D721Med (cell line): ENCODE data around the gene HTT-AS.

Experiments used
- DNase-seq: peaks from one replicate; pipeline ENCODE4 v3.0.0; 2011; ENCODE audit warnings: low spot score; ENCODE audit not compliant: insufficient read length
- FAIRE-seq: peaks from 2 replicates; lab custom pipeline; 2011; peaks lifted over from hg19 to GRCh38; lab: Jason Lieb, UNC
- TF ChIP-seq, protein P1 (sequence below): IDR thresholded peaks from 2 replicates; pipeline ENCODE4 v1.5.1; 2012; ENCODE audit warnings: mild to moderate bottlenecking, control low read depth; ENCODE audit not compliant: insufficient read depth; ENCODE audit errors: missing control alignments

Gene HTT-AS

DNA sequence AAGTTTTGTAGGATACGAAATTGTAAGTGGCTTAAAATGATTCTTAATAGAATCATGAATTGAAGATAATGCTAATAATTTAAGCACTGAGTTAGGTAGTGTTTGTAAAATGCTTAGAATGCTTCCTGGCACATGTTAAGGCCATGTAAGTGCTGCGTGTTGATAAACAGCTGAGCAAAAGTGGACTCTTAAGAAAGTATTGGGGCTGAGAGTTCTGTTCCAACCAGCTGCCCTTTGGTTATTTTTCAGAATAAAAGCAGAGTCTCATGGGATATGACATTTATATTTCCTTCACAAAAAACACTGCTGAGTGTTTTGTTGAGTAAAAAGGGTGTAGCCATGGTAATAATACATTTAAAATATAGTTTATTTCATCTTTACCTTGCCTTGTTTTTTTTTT is 42.6 kb upstream of the HTT-AS start:
- no peak for FAIRE-seq
- TF ChIP-seq, protein P1, sequence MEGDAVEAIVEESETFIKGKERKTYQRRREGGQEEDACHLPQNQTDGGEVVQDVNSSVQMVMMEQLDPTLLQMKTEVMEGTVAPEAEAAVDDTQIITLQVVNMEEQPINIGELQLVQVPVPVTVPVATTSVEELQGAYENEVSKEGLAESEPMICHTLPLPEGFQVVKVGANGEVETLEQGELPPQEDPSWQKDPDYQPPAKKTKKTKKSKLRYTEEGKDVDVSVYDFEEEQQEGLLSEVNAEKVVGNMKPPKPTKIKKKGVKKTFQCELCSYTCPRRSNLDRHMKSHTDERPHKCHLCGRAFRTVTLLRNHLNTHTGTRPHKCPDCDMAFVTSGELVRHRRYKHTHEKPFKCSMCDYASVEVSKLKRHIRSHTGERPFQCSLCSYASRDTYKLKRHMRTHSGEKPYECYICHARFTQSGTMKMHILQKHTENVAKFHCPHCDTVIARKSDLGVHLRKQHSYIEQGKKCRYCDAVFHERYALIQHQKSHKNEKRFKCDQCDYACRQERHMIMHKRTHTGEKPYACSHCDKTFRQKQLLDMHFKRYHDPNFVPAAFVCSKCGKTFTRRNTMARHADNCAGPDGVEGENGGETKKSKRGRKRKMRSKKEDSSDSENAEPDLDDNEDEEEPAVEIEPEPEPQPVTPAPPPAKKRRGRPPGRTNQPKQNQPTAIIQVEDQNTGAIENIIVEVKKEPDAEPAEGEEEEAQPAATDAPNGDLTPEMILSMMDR, result no peak
- no peak for DNase-seq

- TF ChIP-seq, protein P1, result no peak
- FAIRE-seq (no peak), DNase-seq (no peak)
These were observed 41.4 kb upstream of the HTT-AS start for GRCh38 chr4:3115637-3116270.

DNA sequence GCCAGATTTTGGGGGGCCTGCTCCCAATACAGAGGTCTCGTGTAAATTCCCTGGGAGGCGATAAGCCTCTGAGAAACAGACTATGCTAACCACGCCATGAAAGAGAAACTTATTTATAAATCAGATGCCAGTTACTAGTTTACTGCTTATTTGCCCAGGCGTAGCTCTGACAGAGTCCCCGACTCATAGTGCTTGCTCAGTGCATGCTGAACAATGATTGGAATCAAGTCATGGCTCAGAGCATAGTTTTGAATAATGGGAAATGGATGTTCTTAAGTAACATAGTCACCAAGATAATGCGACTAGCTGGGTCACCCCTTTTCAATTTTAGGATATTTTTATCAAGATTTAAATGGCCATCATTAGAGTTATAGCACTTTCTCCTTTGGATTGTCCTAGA is 40.0 kb upstream of the HTT-AS start:
- no peak for FAIRE-seq
- DNase-seq, result no peak
- TF ChIP-seq, protein P1, result no peak

DNA sequence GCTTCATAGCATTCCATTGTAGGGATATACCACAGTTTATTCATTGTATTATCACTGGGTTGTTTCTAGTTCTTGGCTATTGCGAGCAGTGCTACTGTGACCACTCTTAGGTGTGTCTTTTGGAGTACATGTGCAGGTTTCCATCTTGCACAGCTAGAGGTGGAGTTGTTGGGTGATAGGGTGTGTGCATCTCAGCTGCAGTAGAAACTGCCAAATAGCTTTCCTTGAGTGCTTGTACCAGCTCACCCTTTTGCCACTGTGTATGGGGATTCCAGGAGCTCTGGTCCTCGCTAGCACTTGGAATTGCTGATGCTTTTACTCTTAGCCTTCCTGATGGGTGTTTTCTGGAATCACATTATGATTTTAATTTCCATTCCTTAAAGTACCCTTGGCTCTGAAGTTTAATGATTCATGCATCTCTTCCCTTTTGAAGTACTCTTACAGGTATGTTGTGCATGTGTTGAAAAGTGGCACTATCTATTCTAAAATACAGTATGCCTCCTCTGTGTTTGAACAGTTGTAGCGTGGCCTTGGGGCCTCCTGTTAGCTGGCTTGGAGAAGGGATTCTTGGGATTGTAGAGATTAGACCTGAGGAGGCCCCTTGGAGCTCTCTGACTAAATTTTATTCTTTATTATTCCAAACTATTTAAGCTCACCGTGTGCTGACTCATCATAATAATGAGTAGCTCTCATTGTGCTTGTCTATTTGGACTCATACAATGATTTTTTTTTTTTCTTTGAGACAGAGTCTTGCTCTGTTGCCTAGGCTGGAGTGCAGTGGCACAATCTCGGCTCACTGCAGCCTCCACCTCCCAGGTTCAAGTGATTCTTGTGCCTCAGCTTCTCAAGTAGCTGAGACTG is 38.5 kb upstream of the HTT-AS start:
- DNase-seq (no peak), FAIRE-seq (no peak)
- TF ChIP-seq, protein P1, result no peak

DNA sequence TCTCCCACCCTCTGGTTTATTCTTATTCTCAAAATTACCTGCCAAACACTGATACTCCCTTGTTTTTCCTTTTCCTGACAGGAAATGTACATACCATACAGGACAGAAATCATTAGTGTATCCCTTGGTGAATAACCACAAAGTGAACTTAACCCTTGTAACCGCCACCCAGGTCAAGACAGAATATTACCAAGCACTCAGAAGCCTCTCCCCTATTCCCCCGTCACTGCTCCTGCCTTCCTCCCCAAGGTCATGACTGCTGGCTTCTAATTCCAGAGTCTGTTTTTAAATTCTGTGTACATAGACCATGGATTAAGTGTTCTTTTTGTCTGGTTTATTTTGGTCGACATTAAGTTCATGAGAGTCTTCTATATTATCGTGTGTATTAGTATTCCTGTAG is 37.9 kb upstream of the HTT-AS start:
- DNase-seq (no peak), FAIRE-seq (no peak)
- TF ChIP-seq, protein P1, result no peak

- DNase-seq (no peak), FAIRE-seq (no peak)
- TF ChIP-seq, protein P1, result no peak
These were observed 37.1 kb upstream of the HTT-AS start for GRCh38 chr4:3111461-3111860.

GRCh38 chr4:3108211-3108610 is 33.9 kb upstream of the HTT-AS start:
- DNase-seq (no peak), FAIRE-seq (no peak)
- TF ChIP-seq, protein P1, result no peak
